Effector memory CD4-positive, alpha-beta T cell (primary cell): ENCODE measurements around the gene CDH23.

Experiments used
- DNase-seq, 3 donors: peaks; one replicate each; pipeline ENCODE4 v3.0.0-alpha.2; 2020
- H3K27ac ChIP-seq: 2 replicates; pipeline ENCODE4 v1.7.0; 2013; ENCODE audit warnings: mild to moderate bottlenecking, low read length, moderate library complexity; ENCODE audit not compliant: insufficient read depth, poor library complexity, severe bottlenecking
- H3K27me3 ChIP-seq: replicated peaks from 2 replicates; pipeline ENCODE4 v1.7.0; 2013; ENCODE audit warnings: mild to moderate bottlenecking, low read length; ENCODE audit not compliant: insufficient read depth, control insufficient read depth, poor library complexity, severe bottlenecking
- H3K36me3 ChIP-seq: 2 replicates; pipeline ENCODE4 v1.7.0; 2013; ENCODE audit warnings: mild to moderate bottlenecking, low read length, moderate library complexity; ENCODE audit not compliant: control insufficient read depth, insufficient read depth
- H3K4me1 ChIP-seq: 2 replicates; pipeline ENCODE4 v1.7.0; 2013; ENCODE audit warnings: low read length, mild to moderate bottlenecking; ENCODE audit not compliant: control insufficient read depth, insufficient read depth, poor library complexity, severe bottlenecking
- H3K4me3 ChIP-seq: 2 replicates; pipeline ENCODE4 v1.7.0; 2013; ENCODE audit warnings: low read length, low read depth, mild to moderate bottlenecking; ENCODE audit not compliant: insufficient read depth, poor library complexity, severe bottlenecking
- H3K9me3 ChIP-seq: 2 replicates; pipeline ENCODE4 v1.7.0; 2013; ENCODE audit warnings: mild to moderate bottlenecking, low read length, moderate library complexity; ENCODE audit not compliant: control insufficient read depth

The CDH23 gene

GRCh38 chr10:71683301-71683700 lies 286.6 kb downstream of the CDH23 start:
- H3K4me3 ChIP-seq, result no peak overlapping the region
- no peaks in the 10 kb centered on the region for H3K4me1 ChIP-seq
- no peaks in the 10 kb centered on the region for H3K27me3 ChIP-seq
- H3K9me3 ChIP-seq, result no peaks in the 10 kb centered on the region
- no peak for DNase-seq
- H3K27ac ChIP-seq, result no peak overlapping the region
- no peaks in the 10 kb centered on the region for H3K36me3 ChIP-seq

GRCh38 chr10:71684356-71685173 lies 287.8 kb downstream of the CDH23 start:
- H3K27me3 ChIP-seq, result no peaks in the 10 kb centered on the region
- no peak overlapping the region for H3K27ac ChIP-seq
- no peaks in the 10 kb centered on the region for H3K4me1 ChIP-seq
- H3K9me3 ChIP-seq, result no peaks in the 10 kb centered on the region
- DNase-seq, result no peak
- no peaks in the 10 kb centered on the region for H3K36me3 ChIP-seq
- no peak overlapping the region for H3K4me3 ChIP-seq

- no peaks in the 10 kb centered on the region for H3K9me3 ChIP-seq
- no peaks in the 10 kb centered on the region for H3K36me3 ChIP-seq
- H3K4me1 ChIP-seq, result no peaks in the 10 kb centered on the region
- no peak overlapping the region for H3K27ac ChIP-seq
- DNase-seq, result no peak
- H3K4me3 ChIP-seq, result no peak overlapping the region
- no peaks in the 10 kb centered on the region for H3K27me3 ChIP-seq
Measured at GRCh38 chr10:71685554-71686232, 289.0 kb downstream of the CDH23 start.

- Histone ChIP-seq H3K36me3 (no peaks in the 10 kb centered on the region), H3K27ac (no peak overlapping the region), H3K4me3 (no peak overlapping the region), H3K27me3 (no peaks in the 10 kb centered on the region), H3K9me3 (no peaks in the 10 kb centered on the region), H3K4me1 (no peaks in the 10 kb centered on the region)
- DNase-seq, result no peak
Measured at GRCh38 chr10:71687077-71687476, 290.4 kb downstream of the CDH23 start.

GRCh38 chr10:71687480-71687879 lies 290.8 kb downstream of the CDH23 start:
- Histone ChIP-seq H3K27ac (no peak overlapping the region), H3K4me3 (no peak overlapping the region), H3K4me1 (no peaks in the 10 kb centered on the region), H3K36me3 (no peaks in the 10 kb centered on the region), H3K27me3 (no peaks in the 10 kb centered on the region), H3K9me3 (no peaks in the 10 kb centered on the region)
- no peak for DNase-seq

GRCh38 chr10:71688256-71688655 lies 291.5 kb downstream of the CDH23 start:
- H3K4me1 ChIP-seq, result no peaks in the 10 kb centered on the region
- H3K27ac ChIP-seq, result no peak overlapping the region
- H3K27me3 ChIP-seq, result no peaks in the 10 kb centered on the region
- H3K4me3 ChIP-seq, result no peak overlapping the region
- no peaks in the 10 kb centered on the region for H3K9me3 ChIP-seq
- DNase-seq, result no peak
- H3K36me3 ChIP-seq, result no peaks in the 10 kb centered on the region

- H3K27ac ChIP-seq, result no peak overlapping the region
- no peaks in the 10 kb centered on the region for H3K36me3 ChIP-seq
- peaks cover 11% of the 10 kb centered on the region for H3K4me1 ChIP-seq
- H3K4me3 ChIP-seq, result no peak overlapping the region
- no peaks in the 10 kb centered on the region for H3K9me3 ChIP-seq
- no peak for DNase-seq
- no peaks in the 10 kb centered on the region for H3K27me3 ChIP-seq
Measured at GRCh38 chr10:71690094-71690720, 293.5 kb downstream of the CDH23 start.

GRCh38 chr10:71691405-71691804 lies 294.7 kb downstream of the CDH23 start:
- DNase-seq, result no peak
- Histone ChIP-seq H3K27me3 (no peaks in the 10 kb centered on the region), H3K36me3 (no peaks in the 10 kb centered on the region), H3K9me3 (no peaks in the 10 kb centered on the region), H3K27ac (no peak overlapping the region), H3K4me3 (no peak overlapping the region), H3K4me1 (peaks cover 11% of the 10 kb centered on the region)

GRCh38 chr10:71692598-71693306 lies 296.0 kb downstream of the CDH23 start:
- Histone ChIP-seq H3K36me3 (no peaks in the 10 kb centered on the region), H3K4me3 (no peak overlapping the region), H3K27me3 (no peaks in the 10 kb centered on the region), H3K4me1 (peaks cover 11% of the 10 kb centered on the region), H3K9me3 (no peaks in the 10 kb centered on the region), H3K27ac (no peak overlapping the region)
- no peak for DNase-seq
